ENCODE data around the gene SFT2D1. TPM values are rescaled to one million over a fixed set of nuclear protein-coding genes. Genes with fewer than 3 reads are reported as not detected.
A peak's percentile ranks its signal among the peaks of the same experiment; 100 is the strongest.

Gene SFT2D1
- total RNA-seq, 1 experiment from 2014 or later = 82.4 TPM

- DNase-seq = no peak
- peak overlapping the region; percentile 93 for H3K4me3 Mint-ChIP-seq (ENCODE audit: low read depth, unreplicated experiment)
- intact Hi-C loops (cut with micrococcal nuclease; ENCODE audit: unreplicated experiment) = loop anchor here (5.0 kb wide), 1 partner anchor 40 kb away; the partner anchor contains the start of gene SFT2D1
- CTCF ChIA-PET = no interaction called here
- peaks cover 8% of the 10 kb centered on the region for H3K4me1 Mint-ChIP-seq (ENCODE audit: low read depth, unreplicated experiment)
- no peak overlapping the region for H3K27ac Mint-ChIP-seq (ENCODE audit: unreplicated experiment)
- no peak for TF ChIP-seq CTCF (IDR thresholded peaks at IDR 0.05; ENCODE audit: unreplicated experiment)
- H3K9me3 Mint-ChIP-seq (ENCODE audit: low read depth, unreplicated experiment) = no peaks in the 10 kb centered on the region
- no TSS peak for BruUV-seq (replicated peaks)
- H3K27me3 Mint-ChIP-seq (ENCODE audit: unreplicated experiment) = no peaks in the 10 kb centered on the region
- H3K36me3 Mint-ChIP-seq (ENCODE audit: insufficient read depth, unreplicated experiment) = peaks cover 36% of the 10 kb centered on the region
Observed at GRCh38 chr6:166382500-166382932, 40.2 kb upstream of the SFT2D1 start.

GRCh38 chr6:166381733-166382499 is 39.6 kb upstream of the SFT2D1 start:
- Mint-ChIP-seq H3K9me3 (ENCODE audit: low read depth, unreplicated experiment) (no peaks in the 10 kb centered on the region), H3K4me3 (ENCODE audit: low read depth, unreplicated experiment) (peak overlapping the region; percentile 93), H3K36me3 (ENCODE audit: insufficient read depth, unreplicated experiment) (peaks cover 36% of the 10 kb centered on the region), H3K4me1 (ENCODE audit: low read depth, unreplicated experiment) (peaks cover 2% of the 10 kb centered on the region), H3K27ac (ENCODE audit: unreplicated experiment) (peak overlapping the region; percentile 74), H3K27me3 (ENCODE audit: unreplicated experiment) (no peaks in the 10 kb centered on the region)
- no TSS peak for BruUV-seq (replicated peaks)
- peak; percentile 85 for TF ChIP-seq CTCF (IDR thresholded peaks at IDR 0.05; ENCODE audit: unreplicated experiment)
- intact Hi-C loops (cut with micrococcal nuclease; ENCODE audit: unreplicated experiment) = loop anchor here (5.0 kb wide), 1 partner anchor 40 kb away; the partner anchor contains the start of gene SFT2D1
- CTCF ChIA-PET = interaction anchor here (0.7 to 1.8 kb wide), 7 partner anchors 19 to 106 kb away, joined by 3 to 7 read pairs (median 5); no protein-coding TSS in a partner anchor
- peak; percentile 94 for DNase-seq

- Mint-ChIP-seq H3K9me3 (ENCODE audit: low read depth, unreplicated experiment) (no peaks in the 10 kb centered on the region), H3K36me3 (ENCODE audit: insufficient read depth, unreplicated experiment) (peaks cover 36% of the 10 kb centered on the region), H3K27ac (ENCODE audit: unreplicated experiment) (peak overlapping the region; percentile 74), H3K27me3 (ENCODE audit: unreplicated experiment) (no peaks in the 10 kb centered on the region), H3K4me3 (ENCODE audit: low read depth, unreplicated experiment) (peak overlapping the region; percentile 93), H3K4me1 (ENCODE audit: low read depth, unreplicated experiment) (no peaks in the 10 kb centered on the region)
- TF ChIP-seq CTCF (IDR thresholded peaks at IDR 0.05; ENCODE audit: unreplicated experiment) = no peak
- no peak for DNase-seq
- CTCF ChIA-PET = interaction anchor here (0.6 to 1.8 kb wide), 9 partner anchors 19 to 106 kb away, joined by 3 to 7 read pairs (median 4); no protein-coding TSS in a partner anchor
- intact Hi-C loops (cut with micrococcal nuclease; ENCODE audit: unreplicated experiment) = loop anchor here (5.0 kb wide), 1 partner anchor 39 kb away; the partner anchor contains the start of gene SFT2D1
- TSS peak; percentile 36 for BruUV-seq (replicated peaks)
Observed at GRCh38 chr6:166381381-166381732, 39.0 kb upstream of the SFT2D1 start.

GRCh38 chr6:166379800-166380199 is 37.5 kb upstream of the SFT2D1 start:
- CTCF ChIA-PET = no interaction called here
- TF ChIP-seq CTCF (IDR thresholded peaks at IDR 0.05; ENCODE audit: unreplicated experiment) = no peak
- Mint-ChIP-seq H3K4me3 (ENCODE audit: low read depth, unreplicated experiment) (no peak overlapping the region), H3K27ac (ENCODE audit: unreplicated experiment) (no peak overlapping the region), H3K27me3 (ENCODE audit: unreplicated experiment) (no peaks in the 10 kb centered on the region), H3K36me3 (ENCODE audit: insufficient read depth, unreplicated experiment) (peaks cover 36% of the 10 kb centered on the region), H3K9me3 (ENCODE audit: low read depth, unreplicated experiment) (no peaks in the 10 kb centered on the region), H3K4me1 (ENCODE audit: low read depth, unreplicated experiment) (no peaks in the 10 kb centered on the region)
- no peak for DNase-seq
- intact Hi-C loops (cut with micrococcal nuclease; ENCODE audit: unreplicated experiment) = loop anchor here (5.0 kb wide), 1 partner anchor 37 kb away; the partner anchor contains the start of gene SFT2D1
- BruUV-seq (replicated peaks) = no TSS peak

Measured in Calu3 (cell line).